B cell (primary cell): ENCODE measurements around the gene ST6GALNAC3.

Experiments used
- CTCF ChIP-seq: fragments of 200-600 bp; IDR thresholded peaks from one replicate; pipeline ENCODE4 v1.8.0; 2022; ENCODE audit warnings: antibody characterized with exemption, mild to moderate bottlenecking
- EZH2 ChIP-seq: IDR thresholded peaks from 2 replicates; pipeline ENCODE4 v1.6.1; 2012; ENCODE audit warnings: borderline replicate concordance, low read depth, mild to moderate bottlenecking, moderate library complexity, low read length; ENCODE audit not compliant: insufficient read depth, poor library complexity, severe bottlenecking

GRCh38 chr1:76066394-76066793 lies 8.2 kb upstream of the ST6GALNAC3 start:
- no peak for TF ChIP-seq CTCF
- no peak for TF ChIP-seq EZH2
